EH (cell line): Measurements from ENCODE around the gene NPAS2.

Experiments
- DNase-seq: peaks from one replicate; pipeline ENCODE4 v3.0.0-alpha.2; 2015; ENCODE audit warnings: low read depth

Gene NPAS2

DNA sequence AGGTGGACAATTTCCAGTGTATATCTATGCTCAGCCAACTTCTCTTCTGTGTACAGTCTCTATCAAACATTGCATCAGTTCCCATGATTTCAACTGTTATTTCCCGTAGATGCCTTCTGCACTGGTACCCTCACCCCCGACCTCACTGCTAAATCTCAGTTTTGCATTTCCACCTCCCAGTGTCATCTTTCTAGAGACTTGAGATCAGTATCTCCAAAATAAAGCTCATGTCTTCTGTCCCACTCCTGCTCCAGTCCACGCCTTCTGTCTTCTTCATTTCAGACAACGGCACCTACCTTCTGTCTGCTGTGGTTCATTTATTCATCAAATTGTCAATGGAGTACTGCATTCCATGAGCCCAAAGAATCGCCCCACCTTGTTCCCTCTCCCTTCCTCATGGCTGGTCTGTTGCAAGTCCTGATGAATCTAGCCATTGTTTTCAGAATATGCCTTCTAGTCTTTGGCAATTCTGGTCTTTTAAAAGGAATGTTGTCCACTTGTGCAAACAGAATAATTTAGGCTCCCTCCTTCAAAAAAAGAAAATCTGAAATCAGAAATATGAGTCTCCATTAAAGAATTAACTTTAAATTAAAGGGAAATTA, 23.3 kb upstream of the NPAS2 start:
- DNase-seq, result no peak

DNA sequence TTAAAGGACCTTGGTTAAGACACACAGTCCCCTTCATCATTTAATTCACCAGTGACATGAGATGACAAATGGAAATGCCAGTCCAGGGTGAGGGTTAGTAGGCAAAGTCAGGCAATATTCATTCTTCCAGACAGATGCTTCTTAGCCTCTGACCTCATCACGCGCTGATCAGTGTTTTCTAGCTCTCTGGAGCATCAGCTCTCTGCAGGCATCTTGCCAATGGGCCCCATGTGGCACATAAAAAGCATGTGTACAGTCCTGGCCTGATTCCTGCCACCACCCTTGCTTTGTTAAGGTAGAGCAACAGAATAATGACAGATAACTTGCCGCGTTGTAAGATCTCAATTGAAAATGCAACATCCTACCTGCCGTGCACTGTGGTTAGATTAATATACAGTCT, 20.3 kb upstream of the NPAS2 start:
- DNase-seq, result peak; percentile 23

DNA sequence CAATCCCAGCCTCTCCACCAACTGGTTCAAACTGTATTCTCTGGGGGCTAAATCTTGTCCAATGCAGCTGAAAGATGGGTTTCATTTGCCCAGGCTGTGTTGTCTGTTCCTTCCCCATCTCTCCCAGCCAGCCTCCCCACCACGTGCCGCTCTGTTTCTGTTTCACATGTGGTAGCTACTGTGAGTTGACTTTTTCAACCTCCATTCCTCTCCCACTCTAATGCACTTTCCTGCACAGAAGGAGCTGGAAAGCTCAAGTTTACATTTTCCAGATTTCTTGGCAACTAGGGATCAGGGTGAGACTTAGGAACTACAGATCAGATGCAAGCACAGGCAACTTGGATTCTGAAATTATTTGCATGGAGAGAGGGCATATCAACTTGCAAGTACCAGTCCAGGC, 19.0 kb upstream of the NPAS2 start:
- peak; percentile 38 for DNase-seq

DNA sequence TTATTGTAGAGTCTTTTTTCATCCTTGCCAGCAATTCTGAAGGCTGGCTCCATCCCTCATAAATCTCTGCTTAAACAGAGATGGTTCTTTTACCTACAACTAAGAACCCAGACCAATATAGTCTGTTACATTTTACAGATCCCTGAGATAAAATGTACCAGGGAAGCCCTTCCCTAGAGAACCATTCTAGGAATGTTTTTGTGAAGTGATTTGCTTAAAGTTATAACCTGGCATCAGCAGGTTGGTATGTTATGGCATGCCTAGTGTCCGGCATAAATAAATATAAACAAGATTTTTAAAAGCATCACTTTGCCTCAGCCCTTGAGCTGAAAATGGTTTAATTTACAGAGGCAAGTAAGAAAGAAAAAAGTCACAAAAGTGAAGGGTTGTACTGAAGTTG, 18.5 kb upstream of the NPAS2 start:
- peak; percentile 51 for DNase-seq

DNA sequence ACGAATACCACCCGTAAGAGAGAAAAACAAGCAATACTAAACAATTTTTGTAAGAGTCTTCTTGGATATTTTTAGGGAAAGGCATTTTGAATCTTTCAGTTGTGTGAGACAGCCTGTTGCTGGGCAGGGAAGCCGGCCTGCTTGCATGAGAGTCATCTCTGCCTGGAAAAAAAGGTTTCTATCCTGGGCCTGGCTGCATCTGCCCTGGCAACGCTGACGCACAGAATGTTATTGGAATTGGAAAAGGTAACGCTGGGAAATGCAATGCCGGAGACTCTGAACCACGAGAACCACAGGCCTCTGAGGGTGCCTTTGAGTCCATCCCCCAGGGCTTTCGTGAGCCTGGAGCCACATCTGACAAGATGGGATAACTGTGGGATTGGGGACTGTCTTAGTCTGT, 17.9 kb upstream of the NPAS2 start:
- no peak for DNase-seq

DNA sequence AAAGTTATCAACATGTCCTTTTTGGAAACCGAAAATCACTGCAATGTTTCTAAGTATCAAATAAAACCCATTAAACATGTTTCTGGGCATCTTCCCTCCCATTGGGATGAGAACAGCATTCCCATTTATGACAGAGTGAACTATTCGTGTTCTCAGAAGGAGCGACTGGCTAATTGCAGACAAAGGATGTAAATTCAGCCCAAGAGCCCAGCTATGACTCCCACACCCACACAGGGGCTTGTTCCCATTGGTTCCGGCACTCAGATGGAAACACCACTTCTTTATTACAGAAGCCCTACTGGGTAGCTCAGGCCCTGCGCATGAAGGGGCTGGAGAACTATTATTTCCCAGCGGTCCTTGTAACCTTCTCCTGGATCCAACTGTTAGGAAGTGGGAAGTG, 16.6 kb upstream of the NPAS2 start:
- no peak for DNase-seq

DNA sequence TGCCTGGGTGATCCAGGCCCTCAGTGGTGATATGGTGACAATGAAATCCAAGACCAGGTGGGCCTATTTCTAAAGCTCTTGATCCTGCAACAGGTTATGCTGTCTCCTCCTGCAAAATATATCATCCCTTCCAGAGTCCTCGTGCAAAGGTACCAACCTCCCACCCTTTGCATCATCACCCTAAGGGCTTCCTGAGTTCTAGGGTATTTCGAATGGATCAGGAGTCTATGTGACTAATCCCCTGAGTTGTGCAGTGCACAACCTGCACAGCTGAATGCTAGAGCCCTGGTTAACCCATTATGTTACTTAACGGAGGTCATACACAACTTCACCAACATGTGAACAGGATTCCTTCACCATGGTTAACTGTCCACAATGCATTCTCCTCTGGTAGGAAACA, 13.4 kb upstream of the NPAS2 start:
- DNase-seq, result no peak

DNA sequence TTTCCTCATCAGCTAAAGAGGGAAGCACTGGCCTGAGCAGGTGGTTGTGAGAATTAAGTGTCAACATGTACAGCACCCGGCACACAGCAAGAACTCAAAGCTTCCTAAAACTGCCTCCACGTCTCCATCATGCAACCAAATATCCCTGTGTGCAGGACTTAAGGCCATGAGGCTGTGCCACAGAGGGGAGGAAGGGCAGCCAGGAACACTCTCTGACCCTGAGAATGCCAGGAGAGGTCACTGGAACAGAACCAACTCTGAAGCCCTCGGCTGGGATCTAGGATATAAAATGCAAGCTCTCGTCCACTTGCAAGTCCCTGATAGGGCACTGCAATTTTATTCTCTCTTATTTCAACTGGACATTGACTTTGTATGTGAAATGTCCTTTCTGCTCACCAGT, 12.2 kb upstream of the NPAS2 start:
- DNase-seq, result no peak

DNA sequence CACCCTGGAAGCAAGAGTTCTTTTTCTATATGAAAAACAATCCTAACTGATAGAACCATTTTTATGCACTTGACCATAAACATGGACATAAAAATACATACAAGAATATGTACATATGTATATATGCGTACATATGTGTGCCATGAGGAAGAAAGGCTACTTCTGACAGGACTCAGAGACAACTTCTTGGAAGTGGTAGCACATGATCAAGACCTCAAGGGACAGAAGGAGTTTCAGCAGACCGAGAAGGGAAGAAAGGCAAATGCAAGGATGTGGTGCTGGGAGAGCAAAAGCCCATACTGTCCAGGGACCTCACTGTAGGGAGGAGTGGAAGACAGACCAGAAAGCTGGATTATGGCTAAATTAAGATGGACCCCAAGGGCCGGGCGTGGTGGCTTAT, 11.4 kb upstream of the NPAS2 start:
- no peak for DNase-seq

DNA sequence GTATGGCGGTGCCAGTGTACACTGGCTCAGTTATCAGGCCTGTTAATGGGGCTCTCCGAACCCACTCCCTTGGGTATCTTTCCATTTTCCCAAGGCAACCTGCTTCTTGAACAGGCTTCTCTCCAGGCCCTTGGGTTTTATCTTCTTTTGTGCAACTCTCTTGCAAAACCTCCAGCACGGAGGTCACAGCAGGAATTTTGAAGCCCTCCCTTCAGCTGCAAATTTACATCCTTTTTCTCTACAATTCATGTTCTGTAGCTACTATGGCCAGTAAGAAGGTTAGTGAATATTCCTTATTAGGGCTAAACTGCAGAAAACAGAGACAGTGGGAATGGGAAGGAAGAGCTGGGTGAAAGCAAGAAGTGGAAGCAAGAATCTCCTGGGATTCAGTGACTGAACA, 10.4 kb upstream of the NPAS2 start:
- no peak for DNase-seq

DNA sequence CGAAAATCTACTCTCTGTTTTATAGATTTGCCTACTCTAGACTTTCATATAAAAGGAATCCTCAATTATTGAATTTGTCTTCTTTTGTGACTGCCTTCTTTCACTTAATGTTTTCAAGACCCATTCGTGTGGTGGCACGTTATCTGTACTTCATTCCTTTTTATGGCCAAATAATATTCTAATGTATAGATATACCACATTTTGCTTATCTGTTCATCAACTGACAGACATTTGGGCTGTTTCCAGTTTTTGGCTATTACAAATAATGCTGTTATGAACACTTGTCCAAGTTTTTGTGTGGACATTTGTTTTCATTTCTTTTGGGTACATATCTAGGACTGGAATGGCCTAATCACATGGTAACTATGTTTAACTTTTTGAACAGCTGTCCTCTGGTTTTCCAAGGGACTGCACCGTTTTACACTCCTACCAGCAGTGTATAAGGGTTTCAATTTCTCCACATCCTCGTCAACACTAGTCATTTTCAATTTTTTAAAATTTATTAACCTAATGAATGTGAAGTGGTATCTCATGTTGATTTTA, 9.3 kb upstream of the NPAS2 start:
- DNase-seq, result no peak

DNA sequence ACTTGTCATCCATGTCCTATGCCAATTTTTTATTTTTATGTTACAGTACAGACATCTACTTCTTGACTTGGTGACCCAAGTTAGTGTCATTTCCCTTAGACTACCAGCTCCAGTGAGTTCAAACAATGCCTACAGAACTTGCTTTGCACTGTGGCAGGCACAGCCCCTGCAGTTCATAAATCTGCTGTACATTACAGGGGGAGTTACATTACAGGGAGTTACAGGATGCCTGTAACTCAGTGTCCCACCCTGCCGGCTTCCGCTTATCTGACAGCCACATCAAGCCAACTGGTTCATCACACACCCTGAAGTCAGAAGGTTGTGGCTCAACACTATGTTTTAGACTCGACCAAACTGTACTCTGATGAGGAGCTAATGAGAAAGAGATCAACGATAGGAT, 7.8 kb upstream of the NPAS2 start:
- DNase-seq, result no peak

DNA sequence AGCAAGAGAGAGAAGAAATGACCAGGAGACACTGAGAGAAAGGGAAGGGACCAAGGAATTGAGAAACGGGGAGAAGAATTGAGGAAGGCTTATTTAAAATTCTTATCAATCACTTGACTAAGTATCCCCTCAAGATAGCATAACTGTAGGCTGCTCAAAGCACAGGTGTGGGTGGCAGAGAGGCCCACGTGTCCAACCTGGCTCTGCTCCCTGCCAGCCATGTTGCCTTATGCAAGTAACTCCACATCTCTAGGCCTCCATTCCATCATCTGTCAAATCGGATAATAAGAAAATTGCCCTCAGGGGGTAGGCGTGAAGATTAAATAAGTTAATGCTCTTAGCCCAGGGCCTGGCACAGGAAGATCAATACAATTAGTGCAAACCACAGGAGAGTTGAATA, 7.4 kb upstream of the NPAS2 start:
- no peak for DNase-seq

DNA sequence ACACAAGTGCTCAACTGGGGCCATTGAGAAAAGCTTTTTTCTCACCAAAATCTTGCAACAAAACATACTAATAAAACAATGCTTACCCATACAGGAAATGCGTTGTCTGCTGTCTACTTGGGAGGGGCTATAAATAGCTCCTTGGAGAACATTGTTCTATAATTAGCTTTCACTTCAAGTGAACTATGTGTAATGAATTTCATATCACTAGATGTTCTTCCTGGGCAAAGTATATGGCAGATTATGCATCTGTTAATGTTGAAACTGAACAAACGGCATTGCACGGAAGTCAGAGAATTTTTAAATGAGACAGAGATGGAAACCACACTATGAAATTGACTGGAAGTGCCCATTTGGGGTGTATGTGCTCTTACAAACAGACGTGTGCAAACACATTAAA, 6.4 kb upstream of the NPAS2 start:
- DNase-seq, result peak; percentile 78

DNA sequence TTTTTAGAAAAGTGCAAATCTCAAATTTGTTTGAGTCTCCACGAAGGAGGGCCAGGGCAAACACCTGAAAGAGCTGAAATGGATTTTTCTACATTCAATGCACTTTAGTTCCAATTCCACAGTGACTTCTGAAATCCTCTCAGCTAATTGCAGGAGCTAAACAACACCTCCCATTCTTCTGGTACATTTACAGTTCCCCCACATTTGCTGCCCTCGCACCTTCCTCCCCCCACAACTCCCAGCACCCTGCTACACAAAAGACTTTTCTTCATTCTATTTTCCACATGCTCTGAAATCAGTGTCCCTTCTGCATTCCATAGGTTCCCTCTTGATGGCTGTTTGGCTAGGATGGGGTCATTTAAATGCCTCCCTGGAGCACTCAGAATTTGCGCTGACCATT, 5.9 kb upstream of the NPAS2 start:
- DNase-seq, result no peak

DNA sequence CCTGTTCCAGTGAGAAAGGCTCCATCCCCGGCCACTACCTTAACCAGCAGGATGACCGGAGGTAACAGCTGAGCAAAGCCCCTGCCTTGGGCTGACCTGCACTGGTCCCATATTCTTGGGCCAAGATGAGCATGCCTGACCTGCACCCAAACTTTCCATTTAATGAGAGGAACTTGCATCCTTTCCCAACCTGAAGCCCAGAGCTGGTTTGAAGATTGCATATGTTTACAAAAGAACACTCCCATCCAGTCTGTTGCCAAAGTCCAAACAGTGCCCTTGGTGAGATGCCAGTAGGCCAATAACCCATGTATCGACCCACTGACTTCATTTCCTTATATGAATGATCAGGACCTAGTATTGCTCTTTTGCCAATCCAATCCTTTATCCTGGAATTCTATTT, 5.5 kb upstream of the NPAS2 start:
- DNase-seq, result no peak

DNA sequence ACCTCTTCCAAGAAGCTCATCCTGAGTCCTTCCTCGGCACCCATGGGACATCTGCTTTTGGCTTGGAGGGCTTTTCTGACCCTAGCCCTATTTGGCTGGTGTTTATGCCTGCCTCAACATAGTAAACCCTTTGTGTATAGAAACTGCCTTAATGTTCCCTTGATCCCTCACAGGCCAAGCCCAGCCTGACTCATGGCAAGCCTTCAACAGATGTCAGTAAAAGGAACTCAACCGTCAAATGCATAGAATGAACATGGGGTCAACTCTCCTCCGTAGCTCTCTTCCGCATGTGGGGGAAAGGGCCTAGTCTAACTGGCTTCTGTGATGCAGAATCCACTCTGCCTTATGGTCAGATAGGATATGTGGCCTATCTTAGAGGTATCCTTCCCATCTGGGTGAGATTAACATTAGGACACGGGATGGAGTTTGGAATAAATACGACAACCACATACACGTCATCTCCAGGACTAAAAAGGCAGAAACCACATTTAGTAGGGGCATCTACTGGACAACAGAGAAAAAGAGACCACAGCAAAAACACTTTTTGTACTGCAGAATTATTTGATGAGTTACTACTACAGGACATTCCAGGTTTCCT, 2.5 kb upstream of the NPAS2 start:
- peak; percentile 34 for DNase-seq

DNA sequence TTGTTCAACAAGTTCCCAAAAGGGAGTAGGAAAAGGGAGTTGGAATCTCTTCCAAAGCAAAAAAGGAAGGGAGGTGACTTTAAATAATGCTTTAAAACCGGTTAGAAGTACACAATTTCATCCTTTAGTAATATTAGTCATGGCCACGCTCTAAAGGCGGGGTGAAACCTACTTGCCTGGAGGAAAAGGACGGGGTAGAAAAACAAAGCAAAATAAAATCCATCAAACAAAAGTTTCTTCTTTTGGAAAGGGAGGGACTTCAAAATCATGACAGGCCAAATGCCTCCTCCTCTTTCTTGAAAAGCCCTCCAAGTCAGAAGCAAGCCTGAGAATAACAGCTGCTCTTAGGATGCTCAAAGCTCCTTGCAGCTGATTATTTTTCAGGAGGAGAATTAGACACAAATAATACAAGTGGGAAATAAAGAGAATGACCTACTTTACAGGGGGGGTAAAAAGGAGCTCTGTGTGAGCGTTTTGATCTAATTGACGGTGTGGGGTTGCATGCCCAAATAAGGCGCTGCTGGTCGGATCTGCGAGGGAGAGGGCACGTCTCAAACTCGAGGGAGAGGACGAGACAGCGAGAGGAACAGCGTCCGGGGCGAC, 1.8 kb upstream of the NPAS2 start:
- peak; percentile 30 for DNase-seq

DNA sequence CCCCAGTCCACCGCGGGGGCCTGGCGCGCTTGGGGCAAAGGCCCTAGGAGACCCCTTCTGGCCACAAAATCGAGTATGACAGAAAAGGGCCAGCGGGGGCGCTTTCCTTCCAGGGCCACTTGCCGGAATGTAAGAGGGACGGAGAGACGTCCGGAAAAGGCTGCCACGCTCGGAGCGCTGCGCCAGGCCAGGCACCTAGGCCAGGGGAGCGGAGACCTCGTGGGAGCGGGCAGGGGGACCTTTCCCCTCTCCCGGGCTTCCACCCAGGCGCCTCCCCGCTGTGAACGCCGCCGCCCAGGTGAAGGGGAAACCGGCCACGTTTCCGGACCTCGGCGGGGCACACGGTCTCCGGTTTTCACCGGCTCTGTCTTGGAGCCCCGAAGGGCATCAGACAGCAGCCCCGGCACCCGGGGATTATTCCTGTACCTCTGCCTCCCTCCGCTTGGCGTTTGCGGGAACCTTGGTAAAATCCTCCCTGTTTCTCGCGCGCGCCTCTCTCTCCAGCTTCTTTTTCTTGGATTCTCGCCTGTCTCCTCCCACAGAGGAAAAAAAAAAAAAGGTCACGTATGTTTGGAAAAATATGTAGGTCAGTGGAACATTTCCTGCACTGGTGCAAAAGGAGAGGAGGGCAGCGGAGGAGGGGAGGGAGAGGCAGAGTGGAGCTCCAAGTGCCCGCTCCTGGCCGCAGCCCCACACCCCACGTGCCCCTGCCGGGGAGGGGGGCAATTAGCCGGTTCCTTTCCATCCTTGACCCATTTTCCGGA, 1.2 kb upstream of the NPAS2 start:
- DNase-seq, result peak; percentile 82

DNA sequence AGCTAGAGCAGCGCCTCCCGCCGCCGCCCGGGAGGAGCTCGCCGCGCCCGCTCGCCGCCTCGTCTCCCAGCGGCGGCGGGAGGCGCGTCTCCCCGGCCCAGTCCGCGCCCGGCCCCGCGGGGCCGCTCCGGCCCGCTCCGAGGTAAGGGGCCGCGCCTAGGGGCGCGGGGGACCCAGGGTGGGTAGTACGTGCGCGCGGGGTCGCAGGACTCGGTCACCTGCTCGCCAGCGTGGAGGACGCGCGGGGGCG, 259 bp downstream of the NPAS2 start:
- DNase-seq, result no peak

DNA sequence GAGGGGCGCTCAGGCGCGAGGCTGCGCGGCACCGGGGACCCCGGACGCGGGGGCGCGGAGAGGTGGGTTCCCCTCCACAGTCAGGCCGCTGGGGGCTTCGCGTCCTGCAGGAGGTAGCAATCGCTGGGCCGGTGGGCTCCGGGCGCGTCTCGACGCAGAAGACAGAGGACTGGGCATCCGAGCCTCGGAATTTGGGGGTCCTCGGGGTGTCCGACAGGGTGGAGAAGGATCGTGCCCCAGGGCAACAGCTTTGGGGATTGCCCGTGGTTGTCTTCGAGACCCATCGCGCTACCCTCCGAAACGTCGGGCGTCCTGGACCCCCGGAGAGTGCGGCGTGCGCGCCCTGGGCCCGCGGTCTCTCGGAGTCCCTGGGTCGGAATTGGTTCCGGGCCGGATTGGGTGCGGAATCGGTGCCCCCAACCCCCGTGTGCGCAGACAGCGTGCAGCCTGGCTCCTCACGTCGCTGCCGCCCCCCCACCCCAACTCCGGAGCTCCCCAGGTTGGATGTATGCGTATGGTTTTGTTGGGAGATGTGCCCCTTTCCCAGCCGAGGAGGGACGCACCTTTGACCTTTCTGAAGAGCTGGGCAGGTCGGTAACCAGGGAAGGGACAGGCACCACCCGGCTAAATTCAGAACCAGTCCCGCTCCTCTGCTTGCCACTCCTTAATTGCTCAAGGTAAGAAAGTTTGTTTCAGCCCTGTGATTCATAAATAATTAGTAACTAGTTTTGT, 750 bp downstream of the NPAS2 start:
- no peak for DNase-seq

DNA sequence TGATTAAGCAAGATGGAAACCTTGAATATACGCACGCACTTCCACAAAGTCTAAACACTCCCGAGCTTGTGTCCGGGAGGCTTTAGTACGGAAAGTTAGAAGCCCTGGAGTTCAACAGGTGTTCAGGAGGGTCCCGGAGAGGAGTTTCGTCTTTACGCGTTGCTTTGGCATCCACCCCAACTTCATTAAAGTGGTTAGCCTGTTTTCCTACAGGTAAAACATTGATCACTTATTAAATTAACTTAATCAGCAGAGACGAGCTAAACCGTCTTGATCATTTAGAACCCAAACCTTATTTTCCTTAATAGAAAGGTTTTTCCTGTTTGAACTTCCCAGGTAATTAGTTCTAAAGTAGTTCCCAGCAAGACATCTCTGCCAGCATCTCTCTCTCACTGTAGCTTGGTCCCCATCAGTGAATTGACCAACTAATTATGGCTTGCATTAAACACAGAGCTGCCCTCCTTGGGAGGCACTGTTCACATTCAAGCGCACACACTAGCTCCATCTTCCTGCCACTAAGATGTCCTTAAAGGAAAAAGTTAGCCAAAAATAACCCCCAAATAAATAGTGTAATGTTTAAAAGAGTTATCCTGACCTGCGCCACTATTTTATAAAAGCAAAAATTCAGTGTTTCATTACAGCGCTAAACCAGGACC, 1.4 kb downstream of the NPAS2 start:
- no peak for DNase-seq
